NCI-H1092 (cell line): Measurements from ENCODE around the gene DARS1.
"Not testable (repeated sequence)": the region's sequence is repeated elsewhere in the genome, so short reads cannot be mapped to it uniquely, and the experiment has no call there.

ENCODE experiments used
- DNase-seq: peaks from one replicate; lab custom pipeline; 2025; lab: John Stamatoyannopoulos, UW

Gene DARS1

DNA sequence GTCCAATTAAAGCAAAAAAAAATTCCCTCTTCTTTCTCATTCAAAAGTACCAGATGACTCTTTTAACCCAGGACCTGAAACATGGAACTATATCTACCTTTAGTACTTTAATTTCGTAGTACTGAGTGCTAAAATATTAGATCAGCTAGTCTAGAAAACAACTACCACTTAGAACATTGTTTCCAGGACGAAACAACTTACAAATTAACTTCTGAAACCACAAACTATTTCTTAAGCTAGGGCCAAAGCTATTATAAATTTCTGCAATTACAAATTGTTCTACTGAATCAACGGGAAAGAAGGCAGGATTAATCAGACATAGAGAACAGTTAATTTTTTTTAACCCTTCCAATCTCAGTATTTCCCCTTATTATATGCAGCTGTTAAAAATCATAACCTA is 39.9 kb downstream of the DARS1 start:
- no peak for DNase-seq

DNA sequence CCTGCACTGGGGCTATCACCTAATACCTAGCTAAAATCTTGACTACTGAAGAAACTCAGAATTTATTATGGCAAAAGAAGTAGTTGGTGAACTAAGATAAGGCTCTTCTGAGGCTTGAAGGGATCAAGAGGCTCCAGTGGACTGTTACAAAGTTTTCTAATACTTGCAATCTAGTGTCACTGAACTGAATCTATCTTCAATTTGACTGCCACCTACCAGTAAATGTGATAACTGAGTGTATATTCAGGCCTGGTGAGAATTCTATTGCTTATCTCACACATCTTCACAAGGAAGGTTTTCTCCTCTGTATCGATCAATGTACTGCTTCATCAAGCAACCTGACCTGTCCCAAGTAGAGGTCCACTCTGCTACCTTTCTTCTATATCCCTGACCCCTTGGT is 40.8 kb downstream of the DARS1 start:
- DNase-seq = no peak

DNA sequence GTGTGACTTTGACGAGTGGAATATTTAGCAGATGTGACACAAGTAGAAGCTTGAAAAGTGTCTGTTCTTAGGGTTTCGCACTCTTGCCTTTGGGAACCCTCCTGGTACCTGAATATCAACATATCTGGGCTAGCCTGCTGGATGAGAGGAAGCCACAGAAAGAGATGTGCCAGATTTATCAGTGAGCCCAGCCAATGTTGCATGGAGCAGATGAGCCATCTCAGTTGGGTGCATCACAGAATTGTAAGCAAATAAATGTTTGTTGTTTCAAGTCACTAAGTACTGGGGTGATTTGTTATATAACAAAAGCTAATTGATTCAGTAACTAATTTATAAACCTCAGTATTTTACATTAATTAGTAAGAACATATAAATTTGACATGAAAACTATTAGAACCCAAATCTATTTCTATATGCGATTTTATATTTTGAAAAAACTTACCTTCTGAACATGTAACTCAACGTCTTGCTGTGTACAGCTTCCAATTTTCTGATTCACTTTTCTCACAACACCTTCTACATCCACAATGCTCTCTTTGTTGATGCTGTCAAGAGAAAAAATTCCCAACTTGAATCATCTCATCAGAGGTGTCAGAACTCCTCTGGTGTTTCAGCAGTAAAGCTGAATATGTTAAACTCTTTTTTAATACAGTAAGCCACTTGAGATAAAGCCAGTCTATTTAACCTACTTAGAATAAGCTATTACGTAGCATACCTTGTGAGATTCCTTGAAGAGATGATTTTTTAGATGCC is 42.3 kb downstream of the DARS1 start:
- DNase-seq = no peak

DNA sequence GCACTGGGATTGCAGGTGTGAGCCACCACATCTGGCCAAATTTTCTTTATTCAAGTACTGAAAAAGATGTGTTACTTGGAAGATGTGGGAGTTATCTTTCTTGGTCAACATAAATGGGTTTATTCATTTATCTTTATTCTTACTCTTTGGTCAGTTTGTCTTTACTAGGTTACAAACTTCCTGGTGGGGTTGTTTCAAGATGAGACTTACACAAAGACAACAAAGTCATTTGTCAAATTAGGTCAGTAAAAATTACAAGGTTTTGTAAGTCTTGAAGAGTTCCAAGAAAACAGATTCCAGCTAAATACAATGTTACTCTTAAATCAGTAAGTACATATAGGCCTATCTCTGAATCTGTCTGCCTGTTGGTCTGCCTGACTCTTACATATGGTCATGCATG is 48.9 kb downstream of the DARS1 start:
- DNase-seq = no peak

DNA sequence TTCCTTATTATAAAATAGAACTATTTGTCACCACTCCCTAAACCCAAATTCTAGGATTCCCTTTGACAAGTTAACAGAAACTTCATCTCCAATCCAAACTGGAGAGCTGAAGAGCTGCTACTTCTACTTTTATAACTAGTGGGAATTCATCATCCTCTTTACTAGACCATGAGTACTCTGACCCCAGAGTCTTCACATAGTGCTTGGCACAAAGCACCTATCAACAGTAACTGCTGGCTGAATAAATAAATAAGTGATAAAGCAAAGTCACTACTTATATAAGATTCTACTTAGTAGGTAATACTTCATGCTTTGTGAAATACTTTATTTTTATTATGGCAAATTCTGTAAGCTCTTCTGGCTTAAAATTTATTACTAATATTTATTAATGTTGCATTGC is 49.5 kb downstream of the DARS1 start:
- DNase-seq = no peak

DNA sequence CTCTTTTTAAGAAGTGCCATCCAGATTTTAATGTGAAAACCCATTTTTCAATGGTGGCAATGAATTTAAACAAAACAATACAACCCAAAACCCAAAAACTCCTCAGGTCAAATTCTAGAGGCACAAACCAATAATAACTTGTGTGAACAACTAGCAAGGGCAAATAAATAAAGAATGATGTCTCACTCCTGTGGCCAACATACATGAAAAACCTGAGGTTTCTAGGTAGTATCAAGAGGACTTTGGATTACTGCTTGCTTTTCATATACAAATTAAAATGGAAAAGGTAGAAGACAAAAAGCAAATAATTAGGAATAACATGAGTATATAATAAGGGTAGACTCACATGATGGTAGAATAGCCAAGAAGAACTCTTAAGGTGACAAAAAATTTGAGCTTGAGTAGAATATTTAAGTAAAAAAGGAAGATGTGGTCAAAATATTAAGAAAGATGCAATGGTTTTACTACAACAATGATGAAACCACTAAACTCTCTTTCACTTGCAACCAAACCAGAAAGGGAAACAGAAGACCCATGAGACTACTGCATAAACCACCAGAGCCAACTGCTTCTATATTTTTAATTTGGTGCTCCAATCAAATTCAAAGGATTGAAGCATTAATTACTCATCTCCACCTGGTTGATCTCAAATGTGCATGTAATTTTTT is 53.5 kb downstream of the DARS1 start:
- no peak for DNase-seq

DNA sequence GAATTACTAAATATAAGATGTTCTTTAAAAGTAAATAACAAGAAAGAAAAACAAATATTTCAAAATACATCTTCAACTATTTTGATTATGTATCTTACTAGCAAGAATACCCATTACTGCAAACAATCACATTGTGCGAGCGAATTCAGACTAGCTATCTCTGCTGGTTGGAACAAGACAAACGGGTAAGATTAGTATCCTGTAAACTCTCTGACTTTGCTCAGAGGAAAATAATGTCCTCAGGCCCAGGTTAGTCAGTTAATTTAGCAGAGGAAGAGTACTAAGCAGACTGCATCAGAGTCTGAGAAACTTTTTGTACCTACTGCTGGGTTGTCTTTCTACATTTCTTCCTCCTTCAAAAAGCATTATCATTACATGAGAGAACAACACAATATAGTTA is 58.8 kb downstream of the DARS1 start:
- DNase-seq = no peak

DNA sequence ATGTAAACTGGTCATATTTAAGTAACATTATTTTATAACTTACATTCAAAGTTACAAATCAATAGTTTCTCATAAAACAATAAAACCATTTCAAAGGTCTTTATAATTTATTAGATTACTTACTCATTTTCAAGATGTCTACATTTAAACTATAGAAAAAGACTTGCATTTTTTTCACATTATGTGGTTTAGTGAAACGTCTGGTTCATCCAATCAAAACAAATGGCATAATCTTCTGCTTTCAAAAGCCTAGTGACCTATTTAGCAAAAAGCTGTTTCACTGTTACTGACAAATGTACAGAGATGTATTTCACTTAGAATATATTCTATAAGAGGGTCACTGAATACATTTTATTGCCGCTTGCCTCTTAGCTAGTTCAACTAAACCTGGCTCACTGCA is 59.9 kb downstream of the DARS1 start:
- no peak for DNase-seq

DNA sequence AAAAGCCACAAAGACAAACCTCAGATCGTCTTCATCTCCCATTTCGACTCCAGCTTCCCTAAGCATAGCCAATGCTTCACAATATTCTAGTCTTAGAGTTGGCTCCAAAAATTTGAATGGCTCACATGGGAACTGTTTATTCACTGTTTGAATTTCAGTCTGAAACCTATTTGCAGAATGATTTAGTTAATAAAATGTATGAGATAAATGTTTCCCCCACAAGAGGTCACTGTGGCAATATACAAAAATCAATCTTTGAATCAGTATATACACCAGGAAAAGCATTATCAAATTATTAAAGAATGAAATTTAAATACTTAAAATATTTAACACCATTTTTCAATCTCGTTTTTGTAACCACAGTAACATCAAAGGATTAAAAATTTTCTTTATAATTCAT is 69.2 kb downstream of the DARS1 start:
- no peak for DNase-seq

DNA sequence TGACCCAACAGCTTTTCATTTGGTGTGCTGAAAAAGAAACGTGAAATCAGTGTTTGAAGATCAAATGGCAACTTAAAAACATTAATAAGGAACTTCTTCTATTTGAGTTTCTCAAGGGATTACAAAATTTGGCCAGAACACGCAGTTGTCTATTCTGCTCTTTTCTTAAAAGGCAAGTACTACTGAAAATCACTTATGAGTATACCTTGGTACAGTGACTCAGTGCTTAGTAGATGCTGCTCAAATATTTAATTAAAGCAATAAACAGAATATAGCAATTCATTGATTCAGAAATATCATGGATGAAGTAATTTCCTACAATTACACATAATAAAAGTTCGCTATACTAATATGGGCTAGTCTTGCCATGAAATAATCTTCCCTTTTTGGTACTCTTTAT is 70.9 kb downstream of the DARS1 start:
- DNase-seq = no peak

DNA sequence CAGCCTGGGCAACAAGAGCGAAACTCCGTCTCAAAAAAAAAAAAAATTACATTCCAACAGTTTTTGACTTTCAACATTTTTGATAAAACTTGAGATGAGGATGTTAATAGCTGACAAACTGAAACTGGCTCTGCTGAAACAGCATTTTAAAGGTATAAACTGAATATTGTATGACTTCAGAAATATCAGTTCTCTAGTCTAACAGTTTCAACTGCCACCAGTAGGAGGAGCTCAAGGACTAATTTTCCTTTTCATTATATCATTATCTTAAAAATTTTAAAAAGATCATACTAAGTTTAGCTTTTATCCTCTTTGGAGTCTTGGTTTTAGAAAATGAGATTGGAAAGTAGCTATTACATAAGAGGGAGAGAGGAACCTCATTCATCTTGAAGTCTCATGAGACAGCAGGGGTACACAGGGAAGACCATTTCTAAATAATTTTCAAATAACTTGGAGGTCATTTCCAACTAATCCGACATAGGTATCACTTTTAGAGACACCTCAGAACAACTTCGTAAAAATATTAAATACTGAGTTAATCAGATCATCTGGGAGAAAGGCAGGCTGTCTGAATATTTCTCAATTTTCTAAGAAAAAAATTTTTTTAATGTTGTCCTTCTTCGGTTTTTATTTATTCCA is 71.6 kb downstream of the DARS1 start:
- DNase-seq = no peak

DNA sequence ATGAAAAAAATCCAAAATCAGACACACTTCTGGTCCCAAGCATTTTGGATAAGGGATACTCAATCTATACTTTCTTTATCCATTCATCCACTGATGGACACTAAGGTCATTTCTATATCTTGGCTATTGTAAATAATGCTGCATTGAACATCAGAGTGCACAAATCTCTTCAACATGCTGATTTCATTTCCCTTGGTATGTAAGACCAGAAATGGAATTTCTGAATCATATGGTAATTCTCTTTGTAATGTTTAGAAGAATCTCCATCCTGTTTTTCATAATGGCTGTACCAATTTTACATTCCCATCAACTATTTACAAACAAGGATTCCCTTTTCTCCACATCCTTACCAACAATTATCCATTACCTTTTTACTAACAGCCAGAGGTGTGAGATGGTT is 75.5 kb downstream of the DARS1 start:
- no peak for DNase-seq

DNA sequence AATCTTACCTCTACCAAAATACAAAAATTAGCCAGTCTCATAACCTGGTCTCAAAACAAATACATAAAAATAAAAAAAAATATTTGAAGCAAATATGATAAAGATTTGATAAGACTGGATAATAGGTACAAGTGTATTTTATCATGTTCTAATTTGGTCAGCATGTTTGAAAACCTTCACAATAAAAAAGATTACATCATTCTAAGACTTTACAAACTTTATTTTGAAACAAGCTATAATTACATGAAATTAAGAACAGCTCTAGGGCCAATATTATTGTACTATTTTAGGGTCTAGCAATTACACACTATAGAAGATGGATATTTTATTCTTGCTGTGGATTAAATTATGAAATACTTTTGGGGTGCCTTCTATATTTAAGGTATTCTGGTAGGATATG is 79.7 kb downstream of the DARS1 start:
- DNase-seq = no peak

DNA sequence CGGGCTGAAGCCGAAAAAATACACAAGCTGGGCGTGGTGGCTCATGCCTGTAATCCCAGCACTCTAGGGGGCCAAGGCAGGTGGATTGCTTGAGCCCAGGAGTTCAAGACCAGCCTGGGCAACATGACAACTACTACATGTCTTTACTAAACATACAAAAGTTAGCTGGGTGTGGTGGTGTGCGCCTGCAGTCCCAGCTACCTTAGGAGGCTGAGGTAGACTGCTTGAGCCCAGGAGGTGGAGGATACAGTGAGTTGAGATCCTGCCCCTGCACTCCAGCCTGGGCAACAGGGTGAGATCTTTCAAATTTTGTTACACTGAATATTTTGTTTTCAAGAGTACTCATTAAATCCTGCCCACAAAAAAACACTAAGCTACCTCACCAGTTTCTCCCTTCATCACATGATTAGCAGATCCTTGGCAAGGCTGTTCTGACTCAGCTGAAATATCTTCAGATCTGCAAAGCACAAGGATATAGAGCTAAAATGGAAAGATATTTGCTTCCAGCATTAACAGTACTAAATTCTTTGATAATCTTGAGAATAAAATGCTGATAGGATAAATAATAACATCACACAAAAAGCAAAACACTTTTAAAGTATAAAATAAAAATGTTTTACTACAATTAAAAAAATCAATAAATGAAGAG is 81.0 kb downstream of the DARS1 start:
- DNase-seq = no peak

DNA sequence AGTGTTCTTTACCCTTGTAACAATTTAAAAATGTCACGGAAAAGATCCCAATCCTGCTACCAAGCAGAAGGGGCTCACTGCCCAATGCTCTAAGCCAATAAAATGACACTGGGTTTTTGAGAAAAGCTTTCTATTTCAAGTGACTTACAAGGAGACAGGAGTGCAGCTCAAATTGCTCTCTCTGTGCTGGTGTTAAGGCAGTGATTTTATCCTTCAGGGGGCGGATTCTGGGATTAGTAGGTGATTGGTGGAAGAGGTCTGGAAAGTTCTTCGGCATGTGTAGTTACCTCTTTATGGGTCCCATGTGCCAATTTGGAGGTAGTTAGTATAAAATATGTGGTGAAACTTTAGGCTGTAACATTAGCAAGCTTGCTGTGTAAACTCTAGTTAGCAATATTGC is 81.8 kb downstream of the DARS1 start:
- no peak for DNase-seq

DNA sequence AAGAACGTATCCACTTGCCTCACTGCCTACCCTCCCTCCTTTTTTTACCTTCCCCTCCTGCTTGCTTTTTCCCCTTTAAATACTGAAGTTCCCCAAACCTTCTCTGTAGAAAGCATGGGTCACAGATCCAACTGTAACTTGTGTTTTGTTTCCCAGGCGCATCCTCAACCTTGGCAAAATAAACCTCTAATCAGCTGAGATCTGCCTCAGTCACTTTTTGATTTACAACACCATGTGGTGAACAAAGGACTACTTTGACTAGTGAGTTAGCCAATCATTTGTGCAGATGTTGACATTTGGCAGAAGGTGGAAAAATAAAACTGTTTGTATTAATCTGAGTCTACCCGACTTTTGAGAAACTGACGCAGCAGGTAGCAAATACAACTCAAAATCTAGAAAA is 85.9 kb downstream of the DARS1 start:
- DNase-seq = no peak

DNA sequence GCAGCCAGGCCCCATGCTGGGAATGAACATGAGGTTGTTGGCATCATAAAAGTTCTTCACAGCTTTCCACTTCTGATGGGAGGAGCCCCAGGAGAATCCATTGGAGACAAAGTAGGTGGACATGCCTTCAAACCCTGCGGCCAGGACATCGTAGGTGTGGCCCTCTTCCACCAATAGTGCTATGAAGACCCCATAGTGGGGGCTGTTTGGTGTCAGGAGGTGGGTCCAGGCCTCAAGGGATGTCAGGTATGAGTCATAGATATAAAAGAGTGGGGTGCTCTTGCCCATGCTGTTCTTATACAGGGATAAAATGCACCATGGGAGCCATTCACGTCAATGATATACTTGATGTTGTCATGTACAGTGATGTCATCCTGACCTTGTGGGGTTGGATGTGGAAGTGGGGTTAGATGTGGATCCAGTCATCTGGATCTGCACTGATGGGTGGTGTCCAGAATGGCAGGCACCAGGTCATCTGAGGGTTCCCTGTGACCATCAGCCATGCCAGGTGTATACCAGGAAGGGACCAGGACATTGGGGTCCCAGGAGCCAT is 87.1 kb downstream of the DARS1 start:
- no peak for DNase-seq

DNA sequence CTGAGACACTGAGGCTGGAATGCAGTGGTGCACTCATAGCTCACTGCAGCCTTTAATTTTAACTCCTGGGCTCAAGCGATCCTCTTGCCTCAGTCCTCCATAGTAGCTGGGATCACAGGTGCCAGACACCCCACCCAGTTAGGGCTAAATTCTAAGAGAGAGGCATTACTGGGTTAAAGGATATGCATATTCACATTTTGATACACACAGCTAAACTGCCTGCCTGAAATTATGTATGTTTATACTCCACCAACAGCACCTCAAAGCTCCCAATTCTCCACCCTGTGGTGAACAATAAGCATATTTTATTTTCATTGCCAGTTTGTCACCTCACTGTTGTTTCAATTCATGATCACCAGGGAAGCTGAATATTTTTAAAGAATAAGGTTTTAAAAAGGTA is 90.5 kb downstream of the DARS1 start:
- no peak for DNase-seq

DNA sequence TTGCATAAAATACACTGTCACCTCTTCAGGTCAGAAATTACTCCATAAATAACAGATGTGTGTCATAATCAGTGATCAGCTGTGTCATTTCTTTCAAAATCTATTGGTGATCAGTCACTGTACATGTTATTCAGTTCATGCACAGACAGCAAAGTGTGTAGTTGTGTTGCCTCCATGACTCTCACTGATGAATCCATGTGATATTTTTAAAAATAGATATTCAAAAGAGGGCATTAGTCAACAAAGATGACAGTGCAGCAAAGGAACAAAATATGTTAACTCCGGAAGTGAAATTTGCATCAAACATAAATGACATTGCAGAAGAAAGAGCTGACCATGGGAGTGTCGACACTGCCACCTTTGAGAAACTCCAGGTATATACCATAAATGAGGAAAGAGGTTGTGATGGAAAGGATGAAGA is 92.0 kb downstream of the DARS1 start:
- no peak for DNase-seq

DNA sequence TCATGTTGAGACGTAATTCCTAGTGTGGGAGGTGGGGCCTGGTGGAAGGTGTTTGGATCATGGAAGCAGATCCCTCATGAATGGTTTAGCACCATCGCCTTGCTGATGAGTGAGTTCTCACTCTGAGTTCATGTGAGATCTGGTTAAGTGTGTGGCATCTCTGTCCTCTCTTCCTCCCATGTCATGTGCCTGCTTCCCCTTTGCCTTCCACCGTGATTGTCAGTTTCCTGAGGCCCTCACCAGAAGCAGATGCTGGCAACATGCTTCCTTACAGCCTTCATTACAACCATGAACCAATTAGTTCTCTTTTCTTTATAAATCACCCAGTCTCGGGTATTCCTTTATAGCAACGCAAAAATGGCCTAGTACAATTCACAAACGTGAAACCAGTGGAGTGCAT is 94.6 kb downstream of the DARS1 start:
- DNase-seq = no peak

DNA sequence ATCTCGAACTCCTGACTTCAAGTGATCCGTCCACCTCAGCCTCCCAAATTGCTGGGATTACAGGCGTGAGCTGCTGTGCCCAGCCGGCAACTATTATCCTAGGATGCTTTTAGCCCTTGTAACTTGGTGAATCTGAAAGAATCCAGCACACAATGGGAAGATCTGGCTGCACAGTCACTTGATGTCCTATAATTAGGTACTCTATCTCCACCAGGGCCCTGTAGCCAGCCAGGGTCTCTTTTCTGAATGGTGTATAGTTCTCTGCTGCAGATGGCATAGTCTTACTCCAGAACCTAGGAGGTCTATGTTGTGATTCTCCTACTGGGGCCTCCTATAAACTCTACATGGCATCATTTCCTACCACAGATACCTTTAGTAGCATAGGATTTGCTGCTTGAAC is 95.3 kb downstream of the DARS1 start:
- DNase-seq = no peak

DNA sequence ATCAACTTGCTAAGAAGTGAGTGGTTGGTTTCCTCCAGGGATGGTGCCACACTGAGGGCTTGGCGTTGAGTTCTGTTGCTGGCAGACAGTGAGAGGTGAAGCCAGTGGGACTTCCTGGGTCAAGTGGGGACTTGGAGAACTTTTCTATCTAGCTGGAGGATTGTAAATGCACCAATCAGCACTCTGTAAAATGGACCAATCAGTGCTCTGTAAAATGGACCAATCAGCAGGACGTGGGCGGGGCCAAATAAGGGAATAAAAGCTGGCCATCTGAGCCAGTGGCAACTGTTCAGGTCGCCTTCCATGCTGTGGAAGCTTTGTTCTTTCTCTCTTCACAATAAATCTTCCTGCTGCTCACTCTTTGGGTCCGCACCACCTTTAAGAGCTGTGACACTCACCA is 96.8 kb downstream of the DARS1 start:
- DNase-seq = not testable (repeated sequence)

DNA sequence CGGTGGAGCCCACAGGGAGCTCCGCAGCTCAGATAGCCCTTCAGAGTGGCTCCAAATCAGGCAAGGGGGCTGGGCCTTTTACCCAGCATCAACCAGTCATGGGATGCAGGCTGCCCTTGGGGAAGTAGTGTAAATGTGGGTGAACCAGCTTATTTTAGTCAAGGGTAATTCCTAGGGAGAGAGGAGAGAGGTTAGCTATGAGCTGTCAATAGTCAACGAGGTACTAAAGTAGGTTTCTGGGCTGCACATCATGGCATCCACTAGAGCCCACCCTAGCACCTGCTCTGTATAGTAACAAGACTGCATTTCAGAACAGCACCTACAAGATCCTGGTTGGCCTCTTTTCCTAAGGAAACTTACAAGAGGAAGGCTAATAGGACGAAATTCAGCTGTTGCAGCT is 99.7 kb downstream of the DARS1 start:
- DNase-seq = no peak
